Pancreas (tissue), 10 donors: ENCODE data around the gene CFAP54. TPM values are rescaled to one million over a fixed set of nuclear protein-coding genes. Genes with fewer than 3 reads are reported as not detected.
A peak's percentile ranks its signal among the peaks of the same experiment; 100 is the strongest.

Experiments used
- ATAC-seq, 4 donors: fragments of 200-7000 bp; cut with Tn5 transposase; one replicate each; pipeline versions ENCODE4 v1.8.0 to v1.9.1; 2020; ENCODE audit warnings: mild to moderate bottlenecking in 4 of 4, moderate library complexity in 4 of 4
- DNase-seq, 6 donors: peaks; one replicate each; pipeline ENCODE4 v3.0.0-alpha.2; 2020
- FAIRE-seq: peaks from 2 replicates; lab custom pipeline; 2012; peaks lifted over from hg19 to GRCh38; lab: Jason Lieb, UNC
- H3K27ac ChIP-seq, 4 donors: fragments of 200-600 bp; sonication (generic); 1 replicate in 3 of 4; 2 replicates in 1 of 4; pipeline versions ENCODE4 v1.5.0 to v1.8.0; 2020
- H3K27me3 ChIP-seq, 4 donors: fragments of 200-600 bp; one replicate each; pipeline ENCODE4 v1.8.0; 2021
- H3K36me3 ChIP-seq, 3 donors: fragments of 200-600 bp; sonication (generic) in 1 of 3; one replicate each; pipeline versions ENCODE4 v1.5.0 to v1.8.0; 2020 to 2021
- H3K4me1 ChIP-seq, 3 donors: fragments of 200-600 bp; one replicate each; pipeline ENCODE4 v1.8.0; 2021
- H3K4me3 ChIP-seq, 4 donors: fragments of 200-600 bp; sonication (generic) in 2 of 4; one replicate each; pipeline versions ENCODE4 v1.5.0 to v1.8.0; 2020 to 2021
- H3K9me3 ChIP-seq, 4 donors: fragments of 200-600 bp; one replicate each; pipeline ENCODE4 v1.8.0; 2021
- CTCF ChIP-seq, 4 donors: fragments of 200-600 bp; sonication (generic) in 3 of 4; IDR thresholded peaks; one replicate each; pipeline versions ENCODE4 v1.5.0 to v1.8.0; 2021; ENCODE audit warnings: antibody characterized with exemption in 4 of 4
- WGBS, 2 donors: extraction: QIAGEN DNeasy Blood & Tissue Kit; methylation state at CpG; one replicate each; pipeline ENCODE4 v1.1.7; 2013; 5-methylcytosine and 5-hydroxymethylcytosine counted together
- intact Hi-C, 3 donors: fragments of 100-400 bp; cut with DNase I; formaldehyde crosslinking; loops; one replicate each; pipeline versions ENCODE4 v1.11.1 to v1.14.2; 2022
- polyA plus RNA-seq, 2 donors: library from polyadenylated mRNA; stranded (reverse); fragments of 200-250 nt; gene quantifications; one replicate each; pipeline ENCODE4 v1.2.3, GENCODE V29; 2013
- total RNA-seq, 6 donors: library from RNA; stranded (reverse); fragmentation: NEBNext Ultra II Directional in 4 of 6; extraction: Animal tissue kit (Norgen Biotek cat#: 25700) in 4 of 6; gene quantifications; one replicate each; pipeline versions ENCODE4 v1.2.1 to v1.2.4, GENCODE V29; 2021 to 2023
- donor health status: healthy with polysubstance abuse.
- donor health status: DM: no; HTN: no; CAD: no; lungs with moderate emphysema.
- donor health status: DM: no; HTN: no; CAD: no.
- donor health status: control.
- donor health status: control.
- donor health status: Bipolar disorder and iron deficiency.
- donor health status: DM: yes; HTN: yes; CAD: no.
- donor health status: DM: no; HTN: no; CAD: no.
- donor health status: DM: no; HTN: no; CAD: no.
- donor health status: DM: yes; HTN: yes; CAD: no.

CFAP54 gene
- total and polyA plus RNA-seq, 8 donors, result 0.02 to 0.21 (median 0.11) TPM

DNA sequence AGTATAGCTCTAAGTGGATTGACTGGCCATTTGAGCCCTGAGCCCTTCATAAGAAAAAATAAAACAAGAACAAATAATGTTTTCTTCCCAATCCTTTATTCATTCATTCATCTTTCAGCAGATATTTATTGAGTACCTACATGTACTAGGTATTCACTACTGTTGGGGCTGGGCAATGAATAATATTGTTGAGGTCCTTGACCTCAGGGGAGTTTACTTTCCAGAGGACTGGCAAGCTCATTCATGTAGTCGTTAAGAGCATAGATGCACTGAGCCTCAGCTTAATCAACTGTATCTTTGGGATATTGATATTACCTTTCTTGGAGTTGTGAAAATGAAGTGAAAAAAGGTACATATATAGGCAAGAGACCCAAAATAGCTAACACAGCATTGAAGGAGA is 7.6 kb downstream of the CFAP54 start:
- 61 to 64% methylated on average over 1 of the region's 1 CpG for WGBS, 2 donors
- Histone ChIP-seq H3K27ac (no peak overlapping the region), H3K4me1 (peaks cover 0 to 9% (median 0%) of the 10 kb centered on the region in 3 donors), H3K4me3 (no peak overlapping the region), H3K27me3 (no peaks in the 10 kb centered on the region), H3K36me3 (no peaks in the 10 kb centered on the region), H3K9me3 (no peaks in the 10 kb centered on the region)
- DNase-seq (no peak), ATAC-seq (no peak), FAIRE-seq (no peak)
- TF ChIP-seq CTCF (IDR thresholded peaks at IDR 0.05), result no peak
- intact Hi-C loops, result no loop called here

GRCh38 chr12:96497855-96498254 is 8.5 kb downstream of the CFAP54 start:
- FAIRE-seq (no peak), ATAC-seq (no peak), DNase-seq (no peak)
- H3K36me3 ChIP-seq, result no peaks in the 10 kb centered on the region
- no peak overlapping the region for H3K27ac ChIP-seq
- no peaks in the 10 kb centered on the region for H3K27me3 ChIP-seq
- no peak overlapping the region for H3K4me3 ChIP-seq
- intact Hi-C loops, result no loop called here
- H3K4me1 ChIP-seq, result peaks cover 0 to 9% (median 0%) of the 10 kb centered on the region in 3 donors
- TF ChIP-seq CTCF (IDR thresholded peaks at IDR 0.05), result no peak
- WGBS, 2 donors, result 82 to 87% methylated on average over 2 of the region's 2 CpGs
- H3K9me3 ChIP-seq, result no peaks in the 10 kb centered on the region

- no peaks in the 10 kb centered on the region for H3K9me3 ChIP-seq
Observed at GRCh38 chr12:96500693-96501092, 11.3 kb downstream of the CFAP54 start.

GRCh38 chr12:96501133-96501761 is 11.9 kb downstream of the CFAP54 start:
- DNase-seq (peak in 1 of 6 donors; percentile 17), FAIRE-seq (no peak), ATAC-seq (peak in 3 of 4 donors; percentile 36 to 72 (median 69))
- intact Hi-C loops, result no loop called here
- no peaks in the 10 kb centered on the region for H3K27me3 ChIP-seq
- WGBS, 2 donors, result 53 to 56% methylated on average over 5 of the region's 5 CpGs
- no peaks in the 10 kb centered on the region for H3K9me3 ChIP-seq
- no peaks in the 10 kb centered on the region for H3K36me3 ChIP-seq
- peaks cover 0 to 6% (median 0%) of the 10 kb centered on the region in 3 donors for H3K4me1 ChIP-seq
- TF ChIP-seq CTCF (IDR thresholded peaks at IDR 0.05), result no peak
- peak overlapping the region in 1 of 4 donors; percentile 15 for H3K27ac ChIP-seq
- H3K4me3 ChIP-seq, result no peak overlapping the region

More at GRCh38 chr12:96500693-96501092, 11.3 kb downstream of the CFAP54 start:
- FAIRE-seq, result no peak
- H3K27me3 ChIP-seq, result no peaks in the 10 kb centered on the region
- H3K27ac ChIP-seq, result no peak overlapping the region
- no peaks in the 10 kb centered on the region for H3K36me3 ChIP-seq
- intact Hi-C loops, result no loop called here
- no peak overlapping the region for H3K4me3 ChIP-seq
- no peak for ATAC-seq
- TF ChIP-seq CTCF (IDR thresholded peaks at IDR 0.05), result no peak
- no peak for DNase-seq
- WGBS, 2 donors, result 44 to 51% methylated on average over 3 of the region's 3 CpGs
- peaks cover 0 to 6% (median 0%) of the 10 kb centered on the region in 3 donors for H3K4me1 ChIP-seq

DNA sequence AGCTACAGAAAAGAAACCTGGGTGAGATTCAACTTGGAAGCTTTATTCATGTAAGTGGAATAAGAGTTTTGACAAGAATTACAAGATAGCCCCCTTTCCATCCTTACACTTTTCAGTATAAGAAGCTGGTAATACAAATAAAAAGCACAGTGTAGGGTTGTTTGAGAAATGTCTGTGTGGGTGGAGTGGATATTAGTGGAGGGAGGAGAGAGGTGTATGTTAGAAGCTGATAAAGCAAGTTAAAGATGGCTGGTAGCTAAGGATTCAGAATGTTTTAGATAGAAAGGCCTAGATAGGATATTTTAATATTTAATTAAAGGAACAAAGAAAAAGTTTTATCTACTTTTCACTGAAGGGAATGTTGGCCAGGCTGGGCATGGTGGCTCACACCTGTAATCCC is 12.5 kb downstream of the CFAP54 start:
- no peak for TF ChIP-seq CTCF (IDR thresholded peaks at IDR 0.05)
- DNase-seq (no peak), FAIRE-seq (no peak), ATAC-seq (no peak)
- intact Hi-C loops, result no loop called here
- Histone ChIP-seq H3K4me3 (no peak overlapping the region), H3K27me3 (no peaks in the 10 kb centered on the region), H3K9me3 (no peaks in the 10 kb centered on the region), H3K36me3 (no peaks in the 10 kb centered on the region), H3K27ac (no peak overlapping the region), H3K4me1 (peaks cover 0 to 6% (median 0%) of the 10 kb centered on the region in 3 donors)
